Measurements from ENCODE around the gene AARS2.
A peak's percentile ranks its signal among the peaks of the same experiment; 100 is the strongest.

The AARS2 gene

GRCh38 chr6:44264154-44265006 is 48.8 kb downstream of the AARS2 start:
- peaks cover 24% of the 10 kb centered on the region for H3K4me1 ChIP-seq (ENCODE audit: control insufficient read depth, insufficient read depth, low read length)
- H3K4me3 ChIP-seq (ENCODE audit: low read length) = peak overlapping the region; percentile 92
- H3K9me3 ChIP-seq (replicated peaks; ENCODE audit: low read length) = no peaks in the 10 kb centered on the region
- H3K27me3 ChIP-seq (ENCODE audit: control insufficient read depth, insufficient read depth, low read length) = peaks cover 12% of the 10 kb centered on the region
- peak overlapping the region; percentile 97 for H3K4me2 ChIP-seq (ENCODE audit: low read length)
- peak overlapping the region; percentile 86 for H3K9ac ChIP-seq (ENCODE audit: low read depth, low read length)
- H3K36me3 ChIP-seq (ENCODE audit: insufficient read depth, low read length) = peaks cover 7% of the 10 kb centered on the region

- Histone ChIP-seq H3K4me2 (ENCODE audit: low read length) (peak overlapping the region; percentile 97), H3K4me3 (ENCODE audit: low read length) (peak overlapping the region; percentile 92), H3K4me1 (ENCODE audit: control insufficient read depth, insufficient read depth, low read length) (peaks cover 24% of the 10 kb centered on the region), H3K27me3 (ENCODE audit: control insufficient read depth, insufficient read depth, low read length) (peaks cover 3% of the 10 kb centered on the region), H3K9me3 (replicated peaks; ENCODE audit: low read length) (no peaks in the 10 kb centered on the region), H3K9ac (ENCODE audit: low read depth, low read length) (peak overlapping the region; percentile 86), H3K36me3 (ENCODE audit: insufficient read depth, low read length) (peaks cover 7% of the 10 kb centered on the region)
Observed at GRCh38 chr6:44263354-44264100, 49.6 kb downstream of the AARS2 start.

GRCh38 chr6:44262467-44263353 is 50.4 kb downstream of the AARS2 start:
- Histone ChIP-seq H3K4me1 (ENCODE audit: control insufficient read depth, insufficient read depth, low read length) (peaks cover 28% of the 10 kb centered on the region), H3K9me3 (replicated peaks; ENCODE audit: low read length) (no peaks in the 10 kb centered on the region), H3K9ac (ENCODE audit: low read depth, low read length) (peak overlapping the region; percentile 86), H3K4me2 (ENCODE audit: low read length) (peak overlapping the region; percentile 97), H3K36me3 (ENCODE audit: insufficient read depth, low read length) (peaks cover 7% of the 10 kb centered on the region), H3K4me3 (ENCODE audit: low read length) (peak overlapping the region; percentile 92), H3K27me3 (ENCODE audit: control insufficient read depth, insufficient read depth, low read length) (no peaks in the 10 kb centered on the region)

GRCh38 chr6:44261581-44261980 is 51.6 kb downstream of the AARS2 start:
- Histone ChIP-seq H3K36me3 (ENCODE audit: insufficient read depth, low read length) (peaks cover 7% of the 10 kb centered on the region), H3K4me3 (ENCODE audit: low read length) (no peak overlapping the region), H3K4me2 (ENCODE audit: low read length) (no peak overlapping the region), H3K4me1 (ENCODE audit: control insufficient read depth, insufficient read depth, low read length) (peaks cover 31% of the 10 kb centered on the region), H3K9me3 (replicated peaks; ENCODE audit: low read length) (no peaks in the 10 kb centered on the region), H3K9ac (ENCODE audit: low read depth, low read length) (no peak overlapping the region), H3K27me3 (ENCODE audit: control insufficient read depth, insufficient read depth, low read length) (no peaks in the 10 kb centered on the region)

- Histone ChIP-seq H3K4me3 (ENCODE audit: low read length) (no peak overlapping the region), H3K9ac (ENCODE audit: low read depth, low read length) (no peak overlapping the region), H3K4me1 (ENCODE audit: control insufficient read depth, insufficient read depth, low read length) (peaks cover 39% of the 10 kb centered on the region), H3K4me2 (ENCODE audit: low read length) (no peak overlapping the region), H3K9me3 (replicated peaks; ENCODE audit: low read length) (no peaks in the 10 kb centered on the region), H3K36me3 (ENCODE audit: insufficient read depth, low read length) (peaks cover 7% of the 10 kb centered on the region), H3K27me3 (ENCODE audit: control insufficient read depth, insufficient read depth, low read length) (no peaks in the 10 kb centered on the region)
Observed at GRCh38 chr6:44260451-44261297, 52.5 kb downstream of the AARS2 start.

GRCh38 chr6:44260011-44260410 is 53.1 kb downstream of the AARS2 start:
- peaks cover 44% of the 10 kb centered on the region for H3K4me1 ChIP-seq (ENCODE audit: control insufficient read depth, insufficient read depth, low read length)
- no peaks in the 10 kb centered on the region for H3K9me3 ChIP-seq (replicated peaks; ENCODE audit: low read length)
- H3K9ac ChIP-seq (ENCODE audit: low read depth, low read length) = no peak overlapping the region
- no peaks in the 10 kb centered on the region for H3K27me3 ChIP-seq (ENCODE audit: control insufficient read depth, insufficient read depth, low read length)
- H3K4me3 ChIP-seq (ENCODE audit: low read length) = no peak overlapping the region
- H3K4me2 ChIP-seq (ENCODE audit: low read length) = no peak overlapping the region
- peaks cover 11% of the 10 kb centered on the region for H3K36me3 ChIP-seq (ENCODE audit: insufficient read depth, low read length)

- Histone ChIP-seq H3K9me3 (replicated peaks; ENCODE audit: low read length) (no peaks in the 10 kb centered on the region), H3K9ac (ENCODE audit: low read depth, low read length) (no peak overlapping the region), H3K36me3 (ENCODE audit: insufficient read depth, low read length) (peaks cover 22% of the 10 kb centered on the region), H3K4me2 (ENCODE audit: low read length) (no peak overlapping the region), H3K27me3 (ENCODE audit: control insufficient read depth, insufficient read depth, low read length) (no peaks in the 10 kb centered on the region), H3K4me1 (ENCODE audit: control insufficient read depth, insufficient read depth, low read length) (peaks cover 42% of the 10 kb centered on the region), H3K4me3 (ENCODE audit: low read length) (no peak overlapping the region)
Observed at GRCh38 chr6:44258921-44259320, 54.2 kb downstream of the AARS2 start.

- H3K4me3 ChIP-seq (ENCODE audit: low read length) = no peak overlapping the region
- no peak overlapping the region for H3K9ac ChIP-seq (ENCODE audit: low read depth, low read length)
- peaks cover 27% of the 10 kb centered on the region for H3K36me3 ChIP-seq (ENCODE audit: insufficient read depth, low read length)
- peaks cover 37% of the 10 kb centered on the region for H3K4me1 ChIP-seq (ENCODE audit: control insufficient read depth, insufficient read depth, low read length)
- no peak overlapping the region for H3K4me2 ChIP-seq (ENCODE audit: low read length)
- no peaks in the 10 kb centered on the region for H3K9me3 ChIP-seq (replicated peaks; ENCODE audit: low read length)
- no peaks in the 10 kb centered on the region for H3K27me3 ChIP-seq (ENCODE audit: control insufficient read depth, insufficient read depth, low read length)
Observed at GRCh38 chr6:44258325-44258863, 54.8 kb downstream of the AARS2 start.

GRCh38 chr6:44257753-44258324 is 55.3 kb downstream of the AARS2 start:
- Histone ChIP-seq H3K4me3 (ENCODE audit: low read length) (peak overlapping the region; percentile 92), H3K4me2 (ENCODE audit: low read length) (peak overlapping the region; percentile 94), H3K36me3 (ENCODE audit: insufficient read depth, low read length) (peaks cover 32% of the 10 kb centered on the region), H3K9ac (ENCODE audit: low read depth, low read length) (peak overlapping the region; percentile 95), H3K9me3 (replicated peaks; ENCODE audit: low read length) (no peaks in the 10 kb centered on the region), H3K27me3 (ENCODE audit: control insufficient read depth, insufficient read depth, low read length) (no peaks in the 10 kb centered on the region), H3K4me1 (ENCODE audit: control insufficient read depth, insufficient read depth, low read length) (peaks cover 31% of the 10 kb centered on the region)
